HEK293T (cell line): ENCODE measurements around the gene CRTAC1.

Experiments
- FOXM1 ChIP-seq: fragments of 450-650 bp; IDR thresholded peaks from 2 replicates; pipeline ENCODE4 v1.6.1; 2017; ENCODE audit warnings: mild to moderate bottlenecking, borderline replicate concordance
- SUZ12 ChIP-seq: fragments of 450-650 bp; IDR thresholded peaks from 2 replicates; pipeline ENCODE4 v1.6.1; 2016; ENCODE audit warnings: mild to moderate bottlenecking

GRCh38 chr10:97901381-97901780 is 129.0 kb downstream of the CRTAC1 start:
- TF ChIP-seq SUZ12, result no peak
- no peak for TF ChIP-seq FOXM1
